Adrenal gland (tissue), 12 donors: ENCODE measurements around the gene KATNIP. TPM values are rescaled to one million over a fixed set of nuclear protein-coding genes. Genes with fewer than 3 reads are reported as not detected.

ENCODE experiments used
- DNase-seq, 7 donors: peaks; one replicate each; pipeline ENCODE4 v3.0.0-alpha.2; 2019 to 2020
- H3K27ac ChIP-seq, 5 donors: fragments of 200-600 bp; sonication (generic) in 4 of 5; 1 replicate in 3 of 5; 2 replicates in 2 of 5; pipeline versions ENCODE4 v1.5.1 to v1.8.0; 2016 to 2020; ENCODE audit warnings: mild to moderate bottlenecking in 1 of 5
- H3K27me3 ChIP-seq: fragments of 200-600 bp; 2 replicates; pipeline ENCODE4 v1.8.0; 2021
- H3K36me3 ChIP-seq, 2 donors: fragments of 200-600 bp; replicated peaks in 1 of 2; 1 replicate in 1 of 2; 2 replicates in 1 of 2; pipeline versions ENCODE4 v1.5.1 to v1.8.0; 2018 to 2022
- H3K4me1 ChIP-seq, 2 donors: fragments of 200-600 bp; replicated peaks in 1 of 2; 1 replicate in 1 of 2; 2 replicates in 1 of 2; pipeline versions ENCODE4 v1.5.1 to v1.8.0; 2018 to 2021
- H3K4me3 ChIP-seq, 4 donors: fragments of 200-600 bp; sonication (generic) in 3 of 4; one replicate each; pipeline ENCODE4 v1.5.1; 2016 to 2018
- H3K9me3 ChIP-seq, 3 donors: fragments of 200-600 bp; sonication (generic) in 1 of 3; replicated peaks in 1 of 3; 1 replicate in 2 of 3; 2 replicates in 1 of 3; pipeline versions ENCODE4 v1.5.1 to v1.8.0; 2016 to 2021
- CTCF ChIP-seq, 6 experiments: fragments of 450-650 bp in 4 of 6; fragments of 200-600 bp in 2 of 6; sonication (generic) in 1 of 6; IDR thresholded peaks; 1 replicate in 5 of 6; 2 replicates in 1 of 6; pipeline versions ENCODE4 v1.5.1 to v1.8.0; 2016 to 2021; ENCODE audit warnings: antibody characterized with exemption in 6 of 6, mild to moderate bottlenecking in 2 of 6, moderate library complexity in 1 of 6
- POLR2A ChIP-seq, 2 donors: fragments of 450-650 bp; IDR thresholded peaks; one replicate each; pipeline ENCODE4 v1.6.1; 2017; ENCODE audit warnings: antibody characterized with exemption in 2 of 2, mild to moderate bottlenecking in 2 of 2, moderate library complexity in 1 of 2
- WGBS, 4 donors: extraction: QIAGEN DNeasy Blood & Tissue Kit in 2 of 4; methylation state at CpG; one replicate each; pipeline versions ENCODE4 v1.1.5 to v1.1.7; 2013 to 2017; 5-methylcytosine and 5-hydroxymethylcytosine counted together
- intact Hi-C, 2 donors: fragments of 100-400 bp; cut with DNase I; formaldehyde crosslinking; loops; one replicate each; pipeline versions ENCODE4 v1.14.1 to v1.15.0; 2022 to 2023
- polyA plus RNA-seq, 3 donors: library from polyadenylated mRNA; stranded (reverse); fragments of 200-250 nt in 2 of 3; fragments of 350-450 nt in 1 of 3; fragmentation: Illumina TruSeq in 1 of 3; extraction: RNeasy Lipid Tissue Mini Kit (QIAGEN cat#74804) in 1 of 3; gene quantifications; one replicate each; pipeline ENCODE4 v1.2.3, GENCODE V29; 2013 to 2014
- total RNA-seq, 9 donors: library from RNA; depleted of rRNA in 4 of 9; stranded (reverse); fragments of >200 nt in 4 of 9; fragments of 120-200 nt in 1 of 9; fragmentation: NEBNext Ultra II Directional in 1 of 9; extraction: Animal tissue kit (Norgen Biotek cat#: 25700) in 1 of 9; gene quantifications; one replicate each; pipeline versions ENCODE4 v1.1.0 to v1.2.4, GENCODE V29; 2013 to 2023
- donor health status: healthy with polysubstance abuse.
- donor health status: Bipolar disorder and iron deficiency.
- donor health status: DM: yes; HTN: yes; CAD: no.
- donor health status: DM: no; HTN: no; CAD: no.
- donor health status: DM: no; HTN: no; CAD: no.
- donor health status: DM: yes; HTN: yes; CAD: no.

The KATNIP gene
- total and polyA plus RNA-seq, 12 donors: 9.1 to 80.4 (median 16.9) TPM

- peaks cover 0 to 32% of the 10 kb centered on the region in 2 donors for H3K36me3 ChIP-seq
- no peak overlapping the region for H3K27ac ChIP-seq
- TF ChIP-seq POLR2A (IDR thresholded peaks at IDR 0.05) (no peak), CTCF (IDR thresholded peaks at IDR 0.05) (no peak)
- WGBS, 4 donors: 84 to 97% (median 94%) methylated on average over 4 of the region's 4 CpGs
- no peaks in the 10 kb centered on the region for H3K4me1 ChIP-seq
- no peak for DNase-seq
- H3K4me3 ChIP-seq: no peak overlapping the region
- H3K9me3 ChIP-seq: no peaks in the 10 kb centered on the region
- no peaks in the 10 kb centered on the region for H3K27me3 ChIP-seq
- intact Hi-C loops: no loop called here
Observed at GRCh38 chr16:27518226-27518625, 31.7 kb upstream of the KATNIP start.

- Histone ChIP-seq H3K4me1 (no peaks in the 10 kb centered on the region), H3K9me3 (no peaks in the 10 kb centered on the region), H3K27ac (peak overlapping the region in 3 of 5 donors; percentile 20 to 73 (median 41)), H3K4me3 (no peak overlapping the region), H3K36me3 (peaks cover 0 to 46% of the 10 kb centered on the region in 2 donors), H3K27me3 (no peaks in the 10 kb centered on the region)
- WGBS, 4 donors: 71 to 76% (median 75%) methylated on average over 13 to 16 of the region's 16 CpGs
- DNase-seq: peak; percentile 24 to 81 (median 44)
- intact Hi-C loops: no loop called here
- TF ChIP-seq CTCF (IDR thresholded peaks at IDR 0.05) (no peak), POLR2A (IDR thresholded peaks at IDR 0.05) (no peak)
Observed at GRCh38 chr16:27520982-27521673, 28.8 kb upstream of the KATNIP start.

GRCh38 chr16:27522173-27522707 is 27.7 kb upstream of the KATNIP start:
- no peaks in the 10 kb centered on the region for H3K27me3 ChIP-seq
- no peak for TF ChIP-seq CTCF (IDR thresholded peaks at IDR 0.05)
- DNase-seq: no peak
- intact Hi-C loops: no loop called here
- H3K4me1 ChIP-seq: no peaks in the 10 kb centered on the region
- 79 to 87% (median 83%) methylated on average over 6 of the region's 6 CpGs for WGBS, 4 donors
- H3K36me3 ChIP-seq: peaks cover 0 to 51% of the 10 kb centered on the region in 2 donors
- H3K4me3 ChIP-seq: no peak overlapping the region
- no peaks in the 10 kb centered on the region for H3K9me3 ChIP-seq
- H3K27ac ChIP-seq: no peak overlapping the region

GRCh38 chr16:27526180-27526579 is 23.8 kb upstream of the KATNIP start:
- no peaks in the 10 kb centered on the region for H3K9me3 ChIP-seq
- H3K36me3 ChIP-seq: peaks cover 0 to 77% of the 10 kb centered on the region in 2 donors
- TF ChIP-seq CTCF (IDR thresholded peaks at IDR 0.05) (no peak), POLR2A (IDR thresholded peaks at IDR 0.05) (no peak)
- DNase-seq: peak in 5 of 7 donors; percentile 25 to 70 (median 44)
- no peak overlapping the region for H3K27ac ChIP-seq
- H3K4me1 ChIP-seq: no peaks in the 10 kb centered on the region
- H3K27me3 ChIP-seq: no peaks in the 10 kb centered on the region
- no peak overlapping the region for H3K4me3 ChIP-seq
- WGBS, 4 donors: 90 to 94% (median 92%) methylated on average over 6 of the region's 6 CpGs
- intact Hi-C loops: no loop called here
